Esophagus muscularis mucosa (tissue), 4 donors: ENCODE data around the gene ELANE. TPM values are rescaled to one million over a fixed set of nuclear protein-coding genes. Genes with fewer than 3 reads are reported as not detected.
A peak's percentile ranks its signal among the peaks of the same experiment; 100 is the strongest.
"Not testable (repeated sequence)": the region's sequence is repeated elsewhere in the genome, so short reads cannot be mapped to it uniquely, and the experiment has no call there.

Experiments used
- DNase-seq: peaks from one replicate; pipeline ENCODE4 v3.0.0-alpha.2; 2017; ENCODE audit errors: extremely low spot score
- H3K27ac ChIP-seq, 4 donors: fragments of 200-600 bp; sonication (generic); replicated peaks in 1 of 4; 1 replicate in 3 of 4; 2 replicates in 1 of 4; pipeline ENCODE4 v1.5.1; 2016 to 2019; ENCODE audit warnings: mild to moderate bottlenecking in 1 of 4
- H3K27me3 ChIP-seq, 4 donors: fragments of 200-600 bp; sonication (generic); one replicate each; pipeline versions ENCODE4 v1.5.1 to v1.6.0; 2016 to 2019
- H3K36me3 ChIP-seq, 4 donors: fragments of 200-600 bp; sonication (generic); one replicate each; pipeline ENCODE4 v1.5.1; 2016 to 2019
- H3K4me1 ChIP-seq, 4 donors: fragments of 200-600 bp; sonication (generic); one replicate each; pipeline ENCODE4 v1.5.1; 2016 to 2019
- H3K4me3 ChIP-seq, 4 donors: fragments of 200-600 bp; sonication (generic); 1 replicate in 2 of 4; 2 replicates in 2 of 4; pipeline ENCODE4 v1.5.1; 2016 to 2019; ENCODE audit warnings: mild to moderate bottlenecking in 4 of 4, moderate library complexity in 1 of 4
- H3K9me3 ChIP-seq, 4 donors: fragments of 200-600 bp; sonication (generic); 1 replicate in 3 of 4; 2 replicates in 1 of 4; pipeline ENCODE4 v1.5.1; 2016 to 2019
- EP300 ChIP-seq: sonication (generic); formaldehyde crosslinking; IDR thresholded peaks from one replicate; pipeline ENCODE4 v1.6.1; 2017; ENCODE audit warnings: antibody characterized with exemption
- POLR2A ChIP-seq: fragments of 450-650 bp; IDR thresholded peaks from one replicate; pipeline ENCODE4 v1.6.1; 2017; ENCODE audit warnings: antibody characterized with exemption, moderate library complexity, mild to moderate bottlenecking, low read depth
- POLR2AphosphoS5 ChIP-seq, 2 donors: sonication (generic); formaldehyde crosslinking; IDR thresholded peaks; one replicate each; pipeline ENCODE4 v1.6.1; 2017; ENCODE audit warnings: antibody characterized with exemption in 2 of 2
- WGBS: methylation state at CpG from one replicate; pipeline ENCODE4 v1.1.5; 2018; 5-methylcytosine and 5-hydroxymethylcytosine counted together
- intact Hi-C: fragments of 100-400 bp; cut with DNase I; formaldehyde crosslinking; loops from one replicate; pipeline ENCODE4 v1.15.1; 2023
- total RNA-seq, 4 donors: library from RNA; depleted of rRNA; stranded (reverse); fragments of >200 nt; gene quantifications; one replicate each; pipeline versions ENCODE4 v1.1.0 to v1.2.1, GENCODE V29; 2016
- TF ChIP-seq, protein P1 (sequence below), 3 experiments: fragments of 200-600 bp in 2 of 3; fragments of 450-650 bp in 1 of 3; sonication (generic) in 2 of 3; IDR thresholded peaks; one replicate each; pipeline ENCODE4 v1.5.1; 2017 to 2019; ENCODE audit warnings: antibody characterized with exemption in 3 of 3, mild to moderate bottlenecking in 2 of 3, moderate library complexity in 1 of 3

Gene ELANE
- total RNA-seq, 4 donors from 2014 or later: 0.45 to 3.3 (median 1.6) TPM

DNA sequence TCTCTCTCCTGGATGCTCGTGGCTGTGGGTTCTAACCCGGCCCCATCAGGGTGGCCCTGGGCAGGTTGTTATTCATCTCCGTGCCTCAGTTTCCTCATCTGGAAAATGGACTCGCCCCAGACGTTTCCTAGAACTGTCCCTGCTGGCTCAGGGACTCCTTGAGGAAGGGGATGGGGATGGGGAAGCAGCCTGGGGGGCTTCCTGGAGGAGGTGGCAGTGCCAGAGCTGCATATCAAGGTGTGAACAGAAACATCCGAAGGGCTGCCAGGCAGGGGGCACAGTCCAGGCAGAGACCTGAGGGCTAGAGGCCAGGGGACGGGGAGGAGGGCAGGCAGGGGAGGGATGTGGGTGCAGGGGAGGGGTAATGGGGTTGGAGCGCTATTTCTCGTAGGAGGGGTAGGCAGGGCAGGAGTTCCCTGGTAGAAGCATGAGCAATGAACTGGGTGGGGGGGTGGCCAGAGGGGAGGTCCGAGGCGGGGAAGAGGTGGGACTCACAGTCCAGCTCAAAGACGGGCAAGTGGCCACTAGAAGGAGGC is 3.6 kb upstream of the ELANE start:
- H3K27ac ChIP-seq: peak overlapping the region; percentile 27 to 65 (median 40)
- 48% methylated on average over 11 of the region's 12 CpGs for WGBS
- no peaks in the 10 kb centered on the region for H3K9me3 ChIP-seq
- no peaks in the 10 kb centered on the region for H3K36me3 ChIP-seq
- peaks cover 0 to 74% (median 33%) of the 10 kb centered on the region in 4 donors for H3K27me3 ChIP-seq
- no peak overlapping the region for H3K4me3 ChIP-seq
- no peak for DNase-seq
- intact Hi-C loops: no loop called here
- TF ChIP-seq, protein P1, sequence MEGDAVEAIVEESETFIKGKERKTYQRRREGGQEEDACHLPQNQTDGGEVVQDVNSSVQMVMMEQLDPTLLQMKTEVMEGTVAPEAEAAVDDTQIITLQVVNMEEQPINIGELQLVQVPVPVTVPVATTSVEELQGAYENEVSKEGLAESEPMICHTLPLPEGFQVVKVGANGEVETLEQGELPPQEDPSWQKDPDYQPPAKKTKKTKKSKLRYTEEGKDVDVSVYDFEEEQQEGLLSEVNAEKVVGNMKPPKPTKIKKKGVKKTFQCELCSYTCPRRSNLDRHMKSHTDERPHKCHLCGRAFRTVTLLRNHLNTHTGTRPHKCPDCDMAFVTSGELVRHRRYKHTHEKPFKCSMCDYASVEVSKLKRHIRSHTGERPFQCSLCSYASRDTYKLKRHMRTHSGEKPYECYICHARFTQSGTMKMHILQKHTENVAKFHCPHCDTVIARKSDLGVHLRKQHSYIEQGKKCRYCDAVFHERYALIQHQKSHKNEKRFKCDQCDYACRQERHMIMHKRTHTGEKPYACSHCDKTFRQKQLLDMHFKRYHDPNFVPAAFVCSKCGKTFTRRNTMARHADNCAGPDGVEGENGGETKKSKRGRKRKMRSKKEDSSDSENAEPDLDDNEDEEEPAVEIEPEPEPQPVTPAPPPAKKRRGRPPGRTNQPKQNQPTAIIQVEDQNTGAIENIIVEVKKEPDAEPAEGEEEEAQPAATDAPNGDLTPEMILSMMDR (IDR thresholded peaks at IDR 0.05): no peak
- TF ChIP-seq POLR2AphosphoS5 (IDR thresholded peaks at IDR 0.05) (no peak), EP300 (no peak), POLR2A (no peak)
- peaks cover 17 to 56% (median 51%) of the 10 kb centered on the region in 4 donors for H3K4me1 ChIP-seq

DNA sequence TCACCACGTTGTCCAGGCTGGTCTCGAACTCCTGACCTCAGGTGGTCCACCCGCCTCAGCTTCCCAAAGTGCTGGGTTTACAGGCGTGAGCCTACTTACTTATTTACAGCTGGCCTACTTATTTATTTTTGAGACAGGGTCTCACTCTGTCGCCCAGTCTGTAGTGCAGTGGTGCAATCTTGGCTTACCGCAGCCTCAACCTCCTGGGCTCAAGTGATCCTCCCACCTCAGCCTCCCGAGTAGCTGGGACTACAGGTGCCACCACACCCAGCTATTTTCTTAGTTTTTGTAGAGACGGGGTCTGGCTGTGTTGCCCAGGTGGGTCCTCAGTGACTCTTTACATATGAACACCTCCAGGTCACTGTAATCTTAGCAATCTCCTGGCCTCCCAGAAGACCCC is 2.9 kb upstream of the ELANE start:
- H3K4me3 ChIP-seq, intact Hi-C loops, H3K9me3 ChIP-seq, DNase-seq, H3K36me3 ChIP-seq: not testable (repeated sequence)
- 74% methylated on average over 6 of the region's 8 CpGs for WGBS
- Histone ChIP-seq H3K4me1 (peaks cover 13 to 49% (median 44%) of the 10 kb centered on the region in 4 donors), H3K27me3 (peaks cover 0 to 72% (median 27%) of the 10 kb centered on the region in 4 donors), H3K27ac (peak overlapping the region in 2 of 4 donors; percentile 26 to 65)

DNA sequence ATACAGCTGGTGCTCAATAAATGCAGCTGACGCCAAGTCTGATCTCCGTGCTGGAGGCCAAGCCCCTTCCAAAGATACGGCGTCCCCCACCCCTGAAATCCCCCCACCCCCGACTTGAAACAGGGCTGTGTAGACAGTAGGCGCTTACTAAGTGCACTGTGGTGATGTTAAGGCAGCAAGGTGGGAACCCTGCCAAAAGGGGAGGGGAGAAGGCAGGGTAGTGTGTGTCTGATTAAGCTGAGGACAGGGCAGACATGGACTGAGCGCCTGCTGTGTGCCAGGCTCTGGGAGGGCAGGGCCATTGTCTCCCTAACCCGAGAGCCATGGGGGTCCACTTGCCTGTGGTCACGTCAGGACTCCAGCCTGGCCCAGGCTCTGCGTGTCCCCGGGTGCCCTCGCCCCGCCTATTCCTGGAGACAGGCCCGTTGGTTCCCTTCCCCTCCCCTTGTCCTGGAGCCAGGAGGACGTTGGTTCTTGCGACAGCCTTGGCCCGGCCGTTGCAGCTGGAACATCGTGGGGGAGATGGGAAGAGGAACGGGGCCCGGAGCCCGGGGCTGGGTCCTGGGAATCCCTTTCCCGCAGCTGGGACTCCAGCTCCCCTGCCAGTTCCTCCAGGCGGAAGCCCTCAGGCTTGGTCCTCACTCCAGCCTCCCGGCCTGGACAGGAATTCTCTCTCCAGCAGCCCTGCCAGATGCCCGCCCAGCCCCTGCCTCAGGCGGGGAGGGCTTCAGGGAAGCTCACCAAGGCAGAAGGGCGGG is 1.7 kb upstream of the ELANE start:
- WGBS: 39% methylated on average over 12 of the region's 28 CpGs
- Histone ChIP-seq H3K9me3 (no peaks in the 10 kb centered on the region), H3K27me3 (peaks cover 0 to 69% (median 22%) of the 10 kb centered on the region in 4 donors), H3K4me1 (peaks cover 13 to 45% (median 44%) of the 10 kb centered on the region in 4 donors), H3K36me3 (no peaks in the 10 kb centered on the region), H3K27ac (peak overlapping the region; percentile 76 to 86 (median 80)), H3K4me3 (peak overlapping the region; percentile 32 to 36 (median 34))
- TF ChIP-seq POLR2AphosphoS5 (IDR thresholded peaks at IDR 0.05) (peak; percentile 86 to 90), EP300 (peak; percentile 85)
- TF ChIP-seq, protein P1 (IDR thresholded peaks at IDR 0.05): no peak
- DNase-seq: peak; percentile 98
- intact Hi-C loops: no loop called here

DNA sequence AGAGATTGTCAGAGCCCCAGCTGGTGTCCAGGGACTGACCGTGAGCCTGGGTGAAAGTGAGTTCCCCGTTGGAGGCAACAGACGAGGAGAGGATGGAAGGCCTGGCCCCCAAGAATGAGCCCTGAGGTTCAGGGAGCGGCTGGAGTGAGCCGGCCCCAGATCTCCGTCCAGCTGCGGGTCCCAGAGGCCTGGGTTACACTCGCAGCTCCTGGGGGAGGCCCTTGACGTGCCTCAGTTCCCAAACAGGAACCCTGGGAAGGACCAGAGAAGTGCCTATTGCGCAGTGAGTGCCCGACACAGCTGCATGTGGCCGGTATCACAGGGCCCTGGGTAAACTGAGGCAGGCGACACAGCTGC is 1.1 kb upstream of the ELANE start:
- intact Hi-C loops: no loop called here
- peaks cover 0 to 69% (median 18%) of the 10 kb centered on the region in 4 donors for H3K27me3 ChIP-seq
- H3K4me1 ChIP-seq: peaks cover 13 to 45% (median 44%) of the 10 kb centered on the region in 4 donors
- no peaks in the 10 kb centered on the region for H3K36me3 ChIP-seq
- peak overlapping the region; percentile 76 to 86 (median 80) for H3K27ac ChIP-seq
- TF ChIP-seq EP300 (no peak), POLR2A (no peak), POLR2AphosphoS5 (IDR thresholded peaks at IDR 0.05) (no peak)
- TF ChIP-seq, protein P1 (IDR thresholded peaks at IDR 0.05): no peak
- H3K4me3 ChIP-seq: peak overlapping the region; percentile 32 to 36 (median 34)
- DNase-seq: no peak
- no peaks in the 10 kb centered on the region for H3K9me3 ChIP-seq
- WGBS: 20% methylated on average over 6 of the region's 13 CpGs

DNA sequence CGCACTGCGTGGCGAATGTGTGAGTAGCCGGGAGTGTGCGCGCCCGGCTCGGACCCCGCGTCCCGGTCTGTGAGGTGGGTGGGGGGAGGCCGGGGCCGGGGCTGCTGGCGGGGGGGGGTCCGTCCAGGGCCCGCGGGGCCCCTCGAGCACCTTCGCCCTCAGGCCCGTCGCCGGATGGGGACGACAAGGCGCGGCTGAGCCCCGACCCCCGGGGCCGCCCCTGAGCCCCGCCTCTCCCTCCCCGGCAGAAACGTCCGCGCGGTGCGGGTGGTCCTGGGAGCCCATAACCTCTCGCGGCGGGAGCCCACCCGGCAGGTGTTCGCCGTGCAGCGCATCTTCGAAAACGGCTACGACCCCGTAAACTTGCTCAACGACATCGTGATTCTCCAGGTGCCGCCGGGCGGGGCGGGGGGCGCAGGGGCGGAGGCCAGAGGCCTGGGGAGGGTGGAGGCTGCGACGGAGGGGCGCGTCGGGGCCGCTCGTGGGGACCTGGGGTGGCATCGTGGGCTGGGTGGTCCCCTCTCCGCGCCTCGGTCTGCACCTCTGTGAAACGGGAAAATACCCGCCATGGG is 997 bp downstream of the ELANE start:
- Histone ChIP-seq H3K27me3 (peaks cover 0 to 64% (median 12%) of the 10 kb centered on the region in 4 donors), H3K4me3 (peak overlapping the region in 1 of 4 donors; percentile 18)

DNA sequence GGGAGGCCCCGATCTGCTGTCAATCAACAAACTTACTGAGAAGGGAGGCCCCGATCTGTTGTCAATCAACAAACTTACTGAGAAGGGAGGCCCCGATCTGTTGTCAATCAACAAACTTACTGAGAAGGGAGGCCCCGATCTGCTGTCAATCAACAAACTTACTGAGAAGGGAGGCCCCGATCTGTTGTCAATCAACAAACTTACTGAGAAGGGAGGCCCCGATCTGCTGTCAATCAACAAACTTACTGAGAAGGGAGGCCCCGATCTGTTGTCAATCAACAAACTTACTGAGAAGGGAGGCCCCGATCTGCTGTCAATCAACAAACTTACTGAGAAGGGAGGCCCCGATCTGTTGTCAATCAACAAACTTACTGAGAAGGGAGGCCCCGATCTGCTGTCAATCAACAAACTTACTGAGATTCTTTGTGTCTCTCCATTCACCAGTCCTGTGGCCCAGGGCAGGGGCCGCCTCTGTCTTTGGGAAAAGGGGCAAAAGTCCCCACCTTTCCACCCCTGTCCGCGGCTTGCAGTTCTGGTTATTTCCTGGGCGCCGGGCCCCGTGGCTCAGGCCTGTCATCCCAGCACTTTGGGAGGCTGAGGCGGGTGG is 1.6 kb downstream of the ELANE start:
- intact Hi-C loops, H3K27ac ChIP-seq, DNase-seq, H3K9me3 ChIP-seq, H3K4me3 ChIP-seq, H3K36me3 ChIP-seq: not testable (repeated sequence)
- H3K4me1 ChIP-seq: peaks cover 9 to 31% (median 30%) of the 10 kb centered on the region in 4 donors
- WGBS: 93% methylated on average over 8 of the region's 17 CpGs
- peaks cover 0 to 65% (median 15%) of the 10 kb centered on the region in 4 donors for H3K27me3 ChIP-seq

More for the DNA sequence above, 997 bp downstream of the ELANE start:
- TF ChIP-seq EP300 (no peak), POLR2AphosphoS5 (IDR thresholded peaks at IDR 0.05) (no peak), POLR2A (no peak)
- TF ChIP-seq, protein P1 (IDR thresholded peaks at IDR 0.05): no peak
- 40% methylated on average over 9 of the region's 67 CpGs for WGBS
- intact Hi-C loops: no loop called here
- Histone ChIP-seq H3K36me3 (no peaks in the 10 kb centered on the region), H3K9me3 (no peaks in the 10 kb centered on the region), H3K27ac (no peak overlapping the region), H3K4me1 (peaks cover 9 to 37% (median 36%) of the 10 kb centered on the region in 4 donors)
- DNase-seq: no peak
